ENCODE results near the gene ASTN1.

DNA sequence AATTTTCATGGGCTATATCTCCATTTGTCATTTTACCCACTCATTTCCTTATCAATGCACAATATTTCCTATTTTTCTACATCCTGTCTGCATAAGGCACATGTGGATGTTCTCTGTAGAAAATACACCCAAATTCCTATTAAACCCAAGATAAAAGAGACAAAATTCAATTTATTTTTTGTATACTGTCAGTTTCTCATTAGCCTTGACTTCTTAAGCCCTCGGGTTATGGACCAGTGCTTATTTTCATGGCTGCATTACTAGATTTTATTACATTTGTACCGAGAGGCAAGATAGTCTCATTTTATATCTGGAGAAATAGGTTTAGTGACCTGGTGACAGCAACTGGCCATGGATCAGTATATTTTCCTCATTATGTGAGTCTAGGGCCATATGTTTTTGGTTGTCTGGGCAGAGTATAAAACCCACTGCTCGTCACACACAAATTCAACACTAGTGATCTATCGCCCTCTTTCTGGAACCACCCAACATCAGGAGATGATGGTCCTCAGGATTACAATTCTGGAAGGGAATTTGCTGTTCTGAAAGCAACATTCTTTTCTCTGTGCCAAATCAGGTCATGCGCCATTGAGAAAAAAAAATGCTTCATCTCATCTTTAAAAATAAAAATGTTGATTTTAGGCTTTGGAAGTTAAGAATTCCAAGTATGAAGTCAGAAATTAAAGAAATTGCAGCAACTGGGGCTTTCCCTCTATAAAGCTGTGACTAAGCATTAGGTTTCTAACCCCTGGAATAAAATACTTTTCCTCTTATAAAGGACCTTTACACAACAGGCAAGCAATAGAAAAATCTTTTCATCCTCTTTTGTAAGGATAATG lies 81.4 kb downstream of the ASTN1 start:
- TF ChIP-seq, protein P1, sequence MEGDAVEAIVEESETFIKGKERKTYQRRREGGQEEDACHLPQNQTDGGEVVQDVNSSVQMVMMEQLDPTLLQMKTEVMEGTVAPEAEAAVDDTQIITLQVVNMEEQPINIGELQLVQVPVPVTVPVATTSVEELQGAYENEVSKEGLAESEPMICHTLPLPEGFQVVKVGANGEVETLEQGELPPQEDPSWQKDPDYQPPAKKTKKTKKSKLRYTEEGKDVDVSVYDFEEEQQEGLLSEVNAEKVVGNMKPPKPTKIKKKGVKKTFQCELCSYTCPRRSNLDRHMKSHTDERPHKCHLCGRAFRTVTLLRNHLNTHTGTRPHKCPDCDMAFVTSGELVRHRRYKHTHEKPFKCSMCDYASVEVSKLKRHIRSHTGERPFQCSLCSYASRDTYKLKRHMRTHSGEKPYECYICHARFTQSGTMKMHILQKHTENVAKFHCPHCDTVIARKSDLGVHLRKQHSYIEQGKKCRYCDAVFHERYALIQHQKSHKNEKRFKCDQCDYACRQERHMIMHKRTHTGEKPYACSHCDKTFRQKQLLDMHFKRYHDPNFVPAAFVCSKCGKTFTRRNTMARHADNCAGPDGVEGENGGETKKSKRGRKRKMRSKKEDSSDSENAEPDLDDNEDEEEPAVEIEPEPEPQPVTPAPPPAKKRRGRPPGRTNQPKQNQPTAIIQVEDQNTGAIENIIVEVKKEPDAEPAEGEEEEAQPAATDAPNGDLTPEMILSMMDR (conservative IDR thresholded peaks at IDR 0.05; ENCODE audit: low read depth, low read length) = no peak
- TF ChIP-seq, protein P2, sequence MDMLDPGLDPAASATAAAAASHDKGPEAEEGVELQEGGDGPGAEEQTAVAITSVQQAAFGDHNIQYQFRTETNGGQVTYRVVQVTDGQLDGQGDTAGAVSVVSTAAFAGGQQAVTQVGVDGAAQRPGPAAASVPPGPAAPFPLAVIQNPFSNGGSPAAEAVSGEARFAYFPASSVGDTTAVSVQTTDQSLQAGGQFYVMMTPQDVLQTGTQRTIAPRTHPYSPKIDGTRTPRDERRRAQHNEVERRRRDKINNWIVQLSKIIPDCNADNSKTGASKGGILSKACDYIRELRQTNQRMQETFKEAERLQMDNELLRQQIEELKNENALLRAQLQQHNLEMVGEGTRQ (IDR thresholded peaks at IDR 0.05; ENCODE audit: low read depth, low read length) = no peak
- TF ChIP-seq RAD21 (IDR thresholded peaks at IDR 0.05; ENCODE audit: low read length) = no peak

Data from IMR-90 (cell line).